Thoracic aorta (tissue), 2 donors: ENCODE results near the gene PPP6R2. TPM values are rescaled to one million over a fixed set of nuclear protein-coding genes. Genes with fewer than 3 reads are reported as not detected.

Experiments
- ATAC-seq: fragments of 150-250 bp; one replicate; pipeline ENCODE4 v1.8.0; 2017; ENCODE audit warnings: low read depth; ENCODE audit not compliant: insufficient number of reproducible peaks, low FRiP score
- DNase-seq: peaks from one replicate; pipeline ENCODE4 v3.0.0-alpha.2; 2020; ENCODE audit warnings: low spot score
- H3K27ac ChIP-seq, 2 donors: fragments of 200-600 bp; sonication (generic); 1 replicate in 1 of 2; 2 replicates in 1 of 2; pipeline ENCODE4 v1.5.1; 2016; ENCODE audit warnings: mild to moderate bottlenecking in 2 of 2, moderate library complexity in 2 of 2
- H3K27me3 ChIP-seq: fragments of 200-600 bp; sonication (generic); replicated peaks from 2 replicates; pipeline ENCODE4 v1.6.0; 2016; ENCODE audit warnings: mild to moderate bottlenecking; ENCODE audit not compliant: insufficient read depth
- H3K36me3 ChIP-seq: fragments of 200-600 bp; sonication (generic); one replicate; pipeline ENCODE4 v1.5.1; 2016
- H3K4me1 ChIP-seq, 2 donors: fragments of 200-600 bp; sonication (generic); 1 replicate in 1 of 2; 2 replicates in 1 of 2; pipeline versions ENCODE4 v1.5.1 to v1.6.0; 2016; ENCODE audit warnings: low read depth in 2 of 2, mild to moderate bottlenecking in 1 of 2; ENCODE audit not compliant: control insufficient read depth in 1 of 2
- H3K4me3 ChIP-seq: fragments of 200-600 bp; sonication (generic); 2 replicates; pipeline ENCODE4 v1.5.1; 2016; ENCODE audit warnings: mild to moderate bottlenecking
- H3K9me3 ChIP-seq: fragments of 200-600 bp; sonication (generic); 2 replicates; pipeline ENCODE4 v1.5.1; 2016
- total RNA-seq, 2 donors: library from RNA; depleted of rRNA; stranded (reverse); fragments of >200 nt; gene quantifications; one replicate each; pipeline versions ENCODE4 v1.1.0 to v1.2.3, GENCODE V29; 2016
- TF ChIP-seq, protein P1 (sequence below): fragments of 200-600 bp; sonication (generic); IDR thresholded peaks from one replicate; pipeline ENCODE4 v1.5.1; 2019; ENCODE audit warnings: antibody characterized with exemption

PPP6R2 gene
- total RNA-seq, 2 donors from 2014 or later = 61.2 to 73.6 TPM

- DNase-seq (no peak), ATAC-seq (no peak)
- Histone ChIP-seq H3K9me3 (no peaks in the 10 kb centered on the region), H3K36me3 (peaks cover 67% of the 10 kb centered on the region), H3K27me3 (no peaks in the 10 kb centered on the region), H3K27ac (no peak overlapping the region), H3K4me1 (no peaks in the 10 kb centered on the region), H3K4me3 (no peak overlapping the region)
- TF ChIP-seq, protein P1, sequence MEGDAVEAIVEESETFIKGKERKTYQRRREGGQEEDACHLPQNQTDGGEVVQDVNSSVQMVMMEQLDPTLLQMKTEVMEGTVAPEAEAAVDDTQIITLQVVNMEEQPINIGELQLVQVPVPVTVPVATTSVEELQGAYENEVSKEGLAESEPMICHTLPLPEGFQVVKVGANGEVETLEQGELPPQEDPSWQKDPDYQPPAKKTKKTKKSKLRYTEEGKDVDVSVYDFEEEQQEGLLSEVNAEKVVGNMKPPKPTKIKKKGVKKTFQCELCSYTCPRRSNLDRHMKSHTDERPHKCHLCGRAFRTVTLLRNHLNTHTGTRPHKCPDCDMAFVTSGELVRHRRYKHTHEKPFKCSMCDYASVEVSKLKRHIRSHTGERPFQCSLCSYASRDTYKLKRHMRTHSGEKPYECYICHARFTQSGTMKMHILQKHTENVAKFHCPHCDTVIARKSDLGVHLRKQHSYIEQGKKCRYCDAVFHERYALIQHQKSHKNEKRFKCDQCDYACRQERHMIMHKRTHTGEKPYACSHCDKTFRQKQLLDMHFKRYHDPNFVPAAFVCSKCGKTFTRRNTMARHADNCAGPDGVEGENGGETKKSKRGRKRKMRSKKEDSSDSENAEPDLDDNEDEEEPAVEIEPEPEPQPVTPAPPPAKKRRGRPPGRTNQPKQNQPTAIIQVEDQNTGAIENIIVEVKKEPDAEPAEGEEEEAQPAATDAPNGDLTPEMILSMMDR = no peak
Measured at GRCh38 chr22:50456026-50456425, 112.9 kb downstream of the PPP6R2 start.

DNA sequence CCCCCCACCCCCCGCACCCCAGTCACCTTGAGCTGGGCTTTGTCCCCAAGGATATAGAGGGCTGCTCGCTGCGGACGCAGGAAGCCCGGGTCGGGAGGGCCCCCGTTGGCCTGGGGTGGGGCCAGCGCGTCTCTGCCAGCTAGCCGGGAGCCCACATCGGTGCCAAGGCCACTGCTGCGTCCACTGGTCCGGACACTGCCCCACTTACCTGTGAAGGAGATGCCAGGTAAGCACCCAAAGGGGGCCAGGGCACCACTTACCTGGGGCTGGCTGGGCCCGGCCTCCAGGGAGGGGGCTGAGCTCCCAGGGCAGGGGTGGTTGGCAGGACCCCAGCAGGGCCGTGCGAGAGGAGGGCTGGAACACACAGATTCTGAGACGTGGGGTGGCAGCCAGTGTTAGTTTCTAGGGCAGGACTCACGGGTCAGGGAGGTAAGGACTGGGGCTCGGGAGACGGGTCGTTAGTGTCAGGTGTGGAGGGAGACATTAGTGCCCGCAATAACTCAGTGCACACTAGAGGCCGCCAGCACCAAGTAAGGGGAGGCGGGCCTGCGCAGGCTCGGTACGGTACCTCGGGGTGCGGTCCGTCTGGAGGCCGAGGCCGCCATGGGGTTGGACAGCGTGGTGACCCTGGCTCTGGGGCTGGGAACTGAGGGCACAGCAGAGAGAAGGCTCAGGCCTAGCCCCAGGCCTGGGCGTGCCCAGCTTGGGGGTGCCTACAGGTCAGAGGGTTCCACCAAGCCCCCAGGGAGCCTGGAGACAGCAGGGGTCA is 113.5 kb downstream of the PPP6R2 start:
- TF ChIP-seq, protein P1 = no peak
- H3K4me3 ChIP-seq = no peak overlapping the region
- peaks cover 73% of the 10 kb centered on the region for H3K36me3 ChIP-seq
- no peaks in the 10 kb centered on the region for H3K4me1 ChIP-seq
- DNase-seq (no peak), ATAC-seq (no peak)
- no peaks in the 10 kb centered on the region for H3K9me3 ChIP-seq
- H3K27ac ChIP-seq = no peak overlapping the region
- no peaks in the 10 kb centered on the region for H3K27me3 ChIP-seq

DNA sequence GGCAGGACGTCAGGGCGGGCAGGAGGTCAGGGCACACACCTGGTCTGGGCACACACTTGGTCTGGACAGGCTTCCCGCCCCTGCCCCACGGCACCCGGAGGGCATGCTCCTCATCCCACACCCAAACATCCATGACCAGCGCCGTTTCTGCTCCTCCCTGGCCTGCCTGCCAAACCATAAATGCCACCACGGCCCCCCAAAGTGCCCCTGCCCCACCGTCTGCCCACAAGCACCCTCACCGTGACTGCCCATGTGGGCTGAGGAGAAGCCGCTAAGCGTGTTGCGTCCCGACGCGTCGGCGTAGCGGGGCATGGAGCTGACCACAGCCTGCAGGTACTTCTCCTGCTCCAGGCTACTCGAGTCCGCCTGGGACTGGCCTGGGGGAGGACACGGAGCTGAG is 115.9 kb downstream of the PPP6R2 start:
- DNase-seq (no peak), ATAC-seq (no peak)
- TF ChIP-seq, protein P1 = no peak
- Histone ChIP-seq H3K27me3 (no peaks in the 10 kb centered on the region), H3K4me3 (no peak overlapping the region), H3K9me3 (no peaks in the 10 kb centered on the region), H3K36me3 (peaks cover 90% of the 10 kb centered on the region), H3K4me1 (no peaks in the 10 kb centered on the region), H3K27ac (no peak overlapping the region)

DNA sequence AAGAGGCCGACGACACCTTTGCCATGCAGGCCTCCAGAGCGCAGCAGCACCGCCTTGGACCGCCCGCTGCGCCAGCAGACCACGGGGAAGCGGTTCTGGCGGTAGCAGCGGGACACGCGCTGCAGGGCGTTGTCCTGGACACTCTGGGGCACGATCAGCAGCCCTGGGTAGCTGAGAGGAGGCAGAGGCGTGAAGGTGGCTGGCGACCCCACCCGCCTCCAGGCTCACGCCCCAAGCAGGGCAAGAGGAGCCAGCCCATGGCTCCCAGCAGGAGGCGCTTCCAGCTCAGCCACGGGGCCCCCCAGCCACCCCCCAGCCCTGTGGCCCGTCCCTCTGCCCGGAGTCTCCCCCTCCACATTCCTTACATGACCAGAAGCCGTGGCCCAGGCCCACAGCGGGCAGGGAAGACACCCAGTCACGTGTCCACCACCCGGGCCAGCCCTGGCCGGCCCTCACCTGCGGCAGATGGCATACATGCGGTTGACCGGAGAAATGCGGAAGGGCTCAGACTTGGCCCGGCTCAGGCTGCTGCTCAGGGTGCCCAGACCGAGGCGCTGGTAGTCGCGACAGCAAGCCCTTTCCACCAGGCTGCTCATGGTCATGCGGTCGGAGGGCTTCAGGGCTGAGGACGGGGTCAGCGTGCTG is 116.5 kb downstream of the PPP6R2 start:
- no peak overlapping the region for H3K27ac ChIP-seq
- H3K4me1 ChIP-seq = no peaks in the 10 kb centered on the region
- H3K36me3 ChIP-seq = peaks cover 90% of the 10 kb centered on the region
- DNase-seq (no peak), ATAC-seq (no peak)
- no peak overlapping the region for H3K4me3 ChIP-seq
- TF ChIP-seq, protein P1 = no peak
- no peaks in the 10 kb centered on the region for H3K27me3 ChIP-seq
- H3K9me3 ChIP-seq = no peaks in the 10 kb centered on the region

GRCh38 chr22:50460938-50461337 is 117.8 kb downstream of the PPP6R2 start:
- no peak for DNase-seq
- no peak for ATAC-seq
- H3K9me3 ChIP-seq = no peaks in the 10 kb centered on the region
- H3K36me3 ChIP-seq = peaks cover 90% of the 10 kb centered on the region
- H3K4me3 ChIP-seq = no peak overlapping the region
- no peaks in the 10 kb centered on the region for H3K27me3 ChIP-seq
- H3K27ac ChIP-seq = no peak overlapping the region
- H3K4me1 ChIP-seq = no peaks in the 10 kb centered on the region
- TF ChIP-seq, protein P1 = no peak
